K562 (cell line): ENCODE measurements around the gene ENDOD1. TPM values are rescaled to one million over a fixed set of nuclear protein-coding genes. Genes with fewer than 3 reads are reported as not detected.

Experiments
- ATAC-seq: fragments of 200-7000 bp; cut with Tn5 transposase; 3 replicates; pipeline ENCODE4 v1.9.1; 2020; ENCODE audit warnings: moderate library complexity
- BruUV-seq: library from RNA; stranded (reverse); fragments of 400-500 nt; replicated peaks from 2 replicates; lab custom pipeline; 2021; lab: Mats Ljungman, UMichigan
- CTCF ChIA-PET: fragments of 300-600 bp; formaldehyde crosslinking; extraction: SDS; loops from one replicate; lab custom pipeline; 2021; ENCODE audit warnings: low intra/inter-chr PET ratio; lab: Yijun Ruan, JAX
- POLR2A ChIA-PET: fragments of 300-600, 350-650 bp; sonication (Branson Sonifier 250); formaldehyde crosslinking; extraction: SDS; loops from one replicate; lab custom pipeline; 2021; ENCODE audit warnings: antibody characterized with exemption, inconsistent platforms; lab: Yijun Ruan, JAX
- DNase-seq, 4 experiments: peaks; one replicate each; pipeline versions ENCODE4 v3.0.0 to v3.0.0-alpha.2; 2011 to 2018; ENCODE audit warnings: low spot score in 3 of 4, mixed read lengths in 3 of 4; ENCODE audit errors: extremely low read depth in 1 of 4
- FAIRE-seq: peaks from 2 replicates; lab custom pipeline; 2011; peaks lifted over from hg19 to GRCh38; lab: Jason Lieb, UNC
- H2AFZ ChIP-seq: 2 replicates; pipeline ENCODE4 v1.6.0; 2011; ENCODE audit warnings: low read depth, low read length, control low read depth, inconsistent platforms
- H3K27ac ChIP-seq: fragments of 200-600 bp; 3 replicates; pipeline ENCODE4 v1.8.0; 2011; ENCODE audit warnings: low read depth, mild to moderate bottlenecking, control low read depth, inconsistent platforms, low read length, moderate library complexity, mixed read lengths; ENCODE audit errors: extremely low read depth
- H3K27me3 ChIP-seq, 2 experiments: fragments of 300-600 bp in 1 of 2; 2 replicates in 1 of 2; 3 replicates in 1 of 2; pipeline versions ENCODE4 v1.6.0 to v1.8.0; 2011; ENCODE audit warnings: inconsistent platforms in 2 of 2, low read length in 2 of 2, mild to moderate bottlenecking in 1 of 2, mixed read lengths in 1 of 2, moderate library complexity in 1 of 2; ENCODE audit not compliant: control insufficient read depth in 2 of 2, insufficient read depth in 2 of 2
- H3K36me3 ChIP-seq: fragments of 300-600 bp; 3 replicates; pipeline ENCODE4 v1.8.0; 2011; ENCODE audit warnings: mild to moderate bottlenecking, low read length, inconsistent platforms; ENCODE audit not compliant: control insufficient read depth, insufficient read depth
- H3K4me1 ChIP-seq, 2 experiments: fragments of 200-600 bp in 1 of 2; replicated peaks in 1 of 2; 2 replicates in 1 of 2; 3 replicates in 1 of 2; pipeline versions ENCODE4 v1.5.1 to v1.8.0; 2011; ENCODE audit warnings: inconsistent platforms in 2 of 2, low read length in 2 of 2, mild to moderate bottlenecking in 1 of 2, mixed read lengths in 1 of 2, moderate library complexity in 1 of 2; ENCODE audit not compliant: control insufficient read depth in 2 of 2, insufficient read depth in 2 of 2
- H3K4me2 ChIP-seq: 2 replicates; pipeline ENCODE4 v1.6.1; 2011; ENCODE audit warnings: low read length, control low read depth, inconsistent platforms, mixed read lengths; ENCODE audit not compliant: insufficient read depth
- H3K4me3 ChIP-seq: fragments of 200-600 bp; sonication (generic), shearing (Covaris generic); 2 replicates; pipeline ENCODE4 v1.5.1; 2016; ENCODE audit warnings: control low read depth, inconsistent platforms
- H3K79me2 ChIP-seq: fragments of 200-600 bp; 3 replicates; pipeline ENCODE4 v1.8.0; 2011; ENCODE audit warnings: low read length, inconsistent platforms; ENCODE audit not compliant: control insufficient read depth, insufficient read depth
- H3K9ac ChIP-seq, 2 experiments: 2 replicates each; pipeline versions ENCODE4 v1.6.0 to v1.6.1; 2011; ENCODE audit warnings: low read depth in 2 of 2, low read length in 2 of 2, control low read depth in 1 of 2, inconsistent platforms in 1 of 2, mild to moderate bottlenecking in 1 of 2, mixed read lengths in 1 of 2; ENCODE audit not compliant: insufficient read depth in 1 of 2
- H3K9me1 ChIP-seq: one replicate; pipeline ENCODE4 v1.6.0; 2011; ENCODE audit warnings: inconsistent platforms, mild to moderate bottlenecking, low read length, moderate library complexity; ENCODE audit not compliant: control insufficient read depth, insufficient read depth
- H3K9me3 ChIP-seq: replicated peaks from 2 replicates; pipeline ENCODE4 v1.5.1; 2011; ENCODE audit warnings: low read depth, low read length, inconsistent platforms; ENCODE audit not compliant: control insufficient read depth, insufficient read depth
- H4K20me1 ChIP-seq: replicated peaks from 2 replicates; pipeline ENCODE4 v1.6.1; 2011; ENCODE audit warnings: low read length, inconsistent platforms, mixed read lengths; ENCODE audit not compliant: control insufficient read depth, insufficient read depth
- CBX2 ChIP-seq: fragments of 200-600 bp; sonication (generic); IDR thresholded peaks from one replicate; pipeline ENCODE4 v1.6.1; 2012; ENCODE audit warnings: mild to moderate bottlenecking, low read length, inconsistent platforms; ENCODE audit not compliant: insufficient read depth, poor library complexity, severe bottlenecking
- WGBS: fragments of 100-300 bp; shearing (Covaris generic); methylation state at CpG from one replicate; pipeline ENCODE4 v1.1.6; 2016; ENCODE audit warnings: low coverage, mixed read lengths; ENCODE audit not compliant: insufficient coverage; ENCODE audit errors: missing lambda C conversion rate; 5-methylcytosine and 5-hydroxymethylcytosine counted together
- in situ Hi-C: fragments of 300-500 bp; cut with MboI; formaldehyde crosslinking; loops from 4 replicates; pipeline ENCODE4 v1.15.0; 2018; ENCODE audit warnings: inconsistent platforms, mixed read lengths
- intact Hi-C: fragments of 100-400 bp; cut with micrococcal nuclease; formaldehyde crosslinking; loops from 2 replicates; pipeline ENCODE4 v1.14.2; 2022
- polyA plus RNA-seq, 8 experiments: library from polyadenylated mRNA; depleted of rRNA in 4 of 8; stranded (reverse) in 5 of 8; unstranded in 3 of 8; fragments of >200 nt; fragmentation: Nextera tagmentation in 2 of 8; fragmentation: Illumina TruSeq in 1 of 8; extraction: Ambion mirVana in 2 of 8; extraction: Trizol in 1 of 8; gene quantifications; 2 replicates each; pipeline versions ENCODE4 v1.2.1 to v1.2.3, GENCODE V29; 2011 to 2014; ENCODE audit warnings: inconsistent platforms in 1 of 8, missing spikeins in 1 of 8
- total RNA-seq, 7 experiments: library from RNA; depleted of rRNA in 6 of 7; stranded (reverse); fragments of >200 nt in 6 of 7; fragmentation: Illumina TruSeq in 2 of 7; extraction: Trizol in 2 of 7; gene quantifications; 2 replicates each; pipeline versions ENCODE4 v1.2.1 to v1.2.3, GENCODE V29; 2011 to 2021; ENCODE audit warnings: low replicate concordance in 1 of 7
- TF ChIP-seq, protein P1 (sequence below): sonication (generic); formaldehyde crosslinking; IDR thresholded peaks from 2 replicates; pipeline ENCODE4 v1.8.1; 2022; ENCODE audit warnings: missing genetic modification reagents

Gene ENDOD1
- total and polyA plus RNA-seq, 9 of the 15 experiments (the other 6 are each of a cell fraction or from before 2014, with no cell fraction given) = 4.2 to 11.8 (median 9.3) TPM

- intact Hi-C loops = no loop called here
- in situ Hi-C loops = no loop called here
These were observed 9.2 kb downstream of the ENDOD1 start for GRCh38 chr11:95098826-95099225.

More at GRCh38 chr11:95098826-95099225, 9.2 kb downstream of the ENDOD1 start:
- BruUV-seq = no TSS peak
- ChIA-PET CTCF (no interaction called here), POLR2A (interaction anchor here (1.1 to 6.1 kb wide), 3 partner anchors 8 to 31 kb away, joined by 4 to 37 read pairs (median 12); partner anchors contain the start of gene ENDOD1)
- Histone ChIP-seq H2AFZ (no peak overlapping the region), H3K9me1 (no peaks in the 10 kb centered on the region), H3K4me3 (no peak overlapping the region), H3K27ac (no peak overlapping the region), H3K27me3 (no peaks in the 10 kb centered on the region), H3K9me3 (no peaks in the 10 kb centered on the region), H3K4me2 (peak overlapping the region; percentile 28), H3K79me2 (peaks cover 6% of the 10 kb centered on the region; the same call in 1 of the 3 replicates), H3K9ac (no peak overlapping the region), H3K4me1 (peaks cover 6 to 41% of the 10 kb centered on the region in 2 experiments; a peak in 4 of 5 replicates), H4K20me1 (no peaks in the 10 kb centered on the region), H3K36me3 (no peaks in the 10 kb centered on the region; the same call in 2 of the 3 replicates)
- ATAC-seq = no peak
- no peak for FAIRE-seq
- no peak for DNase-seq
- TF ChIP-seq CBX2 = no peak
- TF ChIP-seq, protein P1, sequence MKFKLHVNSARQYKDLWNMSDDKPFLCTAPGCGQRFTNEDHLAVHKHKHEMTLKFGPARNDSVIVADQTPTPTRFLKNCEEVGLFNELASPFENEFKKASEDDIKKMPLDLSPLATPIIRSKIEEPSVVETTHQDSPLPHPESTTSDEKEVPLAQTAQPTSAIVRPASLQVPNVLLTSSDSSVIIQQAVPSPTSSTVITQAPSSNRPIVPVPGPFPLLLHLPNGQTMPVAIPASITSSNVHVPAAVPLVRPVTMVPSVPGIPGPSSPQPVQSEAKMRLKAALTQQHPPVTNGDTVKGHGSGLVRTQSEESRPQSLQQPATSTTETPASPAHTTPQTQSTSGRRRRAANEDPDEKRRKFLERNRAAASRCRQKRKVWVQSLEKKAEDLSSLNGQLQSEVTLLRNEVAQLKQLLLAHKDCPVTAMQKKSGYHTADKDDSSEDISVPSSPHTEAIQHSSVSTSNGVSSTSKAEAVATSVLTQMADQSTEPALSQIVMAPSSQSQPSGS (CRISPR knock-in tag) = no peak
- 75% methylated on average over 3 of the region's 3 CpGs for WGBS
